KG1 (cell line): Measurements from ENCODE around the gene BTBD2.

Experiments
- DNase-seq: peaks from one replicate; lab custom pipeline; 2025; lab: John Stamatoyannopoulos, UW

Gene BTBD2

GRCh38 chr19:2015608-2015950 lies at the start of gene BTBD2:
Gene BTBD2 (minus strand): TSS chr19:2015714. CDS start chr19:2015703, 11 bp downstream.
- peak; percentile 5 for DNase-seq

- no peak for DNase-seq
Measured at GRCh38 chr19:2064788-2065524, 49.4 kb upstream of the BTBD2 start.

DNA sequence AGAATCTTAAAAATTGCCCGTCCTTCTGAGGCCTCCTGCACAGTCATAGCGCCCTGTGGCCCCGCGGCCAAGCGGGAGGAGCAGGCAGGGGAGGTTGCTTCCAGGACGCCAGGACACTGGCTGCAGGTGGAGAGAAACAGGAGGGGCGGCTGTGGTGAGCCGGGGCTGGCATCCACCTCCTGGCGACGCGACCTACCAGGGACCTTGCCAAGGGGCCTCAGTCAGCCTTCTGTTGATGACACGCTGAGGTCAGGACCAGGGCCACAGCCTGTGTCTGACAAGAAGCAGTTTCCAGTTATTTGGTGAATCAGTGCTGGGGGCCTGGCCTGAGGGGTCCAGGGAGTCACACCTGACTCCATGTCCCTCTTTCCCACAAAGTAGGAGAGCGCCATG lies 48.9 kb upstream of the BTBD2 start:
- no peak for DNase-seq

DNA sequence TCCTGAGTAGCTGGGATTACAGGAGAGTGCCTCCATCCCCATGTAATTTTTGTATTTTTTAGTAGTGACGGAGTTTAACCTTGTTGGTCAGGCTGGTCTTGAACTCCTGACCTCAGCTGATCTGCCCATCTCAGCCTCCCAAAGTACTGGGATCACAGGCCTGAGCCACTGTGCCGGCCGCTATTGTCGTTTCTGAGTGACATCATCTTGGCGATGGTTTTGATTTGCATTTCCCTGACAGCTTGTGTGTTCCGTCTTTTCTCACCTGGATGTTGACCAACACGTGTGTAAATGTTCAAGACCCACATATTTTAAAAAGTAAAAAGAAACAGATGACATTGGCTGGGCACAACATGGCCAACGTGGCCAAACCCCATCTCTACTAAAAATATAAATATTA lies 48.3 kb upstream of the BTBD2 start:
- DNase-seq, result no peak

GRCh38 chr19:2062770-2063169 lies 47.3 kb upstream of the BTBD2 start:
- no peak for DNase-seq

DNA sequence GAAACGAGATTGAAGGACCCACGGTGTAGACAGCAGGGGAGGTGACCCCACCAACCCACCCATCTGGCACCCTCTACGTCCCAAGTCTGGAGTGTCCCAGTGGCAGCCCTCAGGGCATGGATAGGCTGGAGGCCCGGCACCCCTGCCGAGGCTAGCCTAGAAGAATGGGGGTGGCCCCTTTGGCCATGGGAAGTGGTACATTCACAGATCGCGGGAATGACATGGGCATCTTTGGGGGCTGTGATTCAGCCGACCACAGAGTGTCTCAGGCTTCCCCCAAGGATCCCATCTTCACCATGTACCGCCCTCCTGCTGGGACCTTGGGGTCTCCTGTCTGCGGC lies 46.8 kb upstream of the BTBD2 start:
- DNase-seq, result no peak

- peak; percentile 99 for DNase-seq
Measured at GRCh38 chr19:2061495-2062388, 46.2 kb upstream of the BTBD2 start.

DNA sequence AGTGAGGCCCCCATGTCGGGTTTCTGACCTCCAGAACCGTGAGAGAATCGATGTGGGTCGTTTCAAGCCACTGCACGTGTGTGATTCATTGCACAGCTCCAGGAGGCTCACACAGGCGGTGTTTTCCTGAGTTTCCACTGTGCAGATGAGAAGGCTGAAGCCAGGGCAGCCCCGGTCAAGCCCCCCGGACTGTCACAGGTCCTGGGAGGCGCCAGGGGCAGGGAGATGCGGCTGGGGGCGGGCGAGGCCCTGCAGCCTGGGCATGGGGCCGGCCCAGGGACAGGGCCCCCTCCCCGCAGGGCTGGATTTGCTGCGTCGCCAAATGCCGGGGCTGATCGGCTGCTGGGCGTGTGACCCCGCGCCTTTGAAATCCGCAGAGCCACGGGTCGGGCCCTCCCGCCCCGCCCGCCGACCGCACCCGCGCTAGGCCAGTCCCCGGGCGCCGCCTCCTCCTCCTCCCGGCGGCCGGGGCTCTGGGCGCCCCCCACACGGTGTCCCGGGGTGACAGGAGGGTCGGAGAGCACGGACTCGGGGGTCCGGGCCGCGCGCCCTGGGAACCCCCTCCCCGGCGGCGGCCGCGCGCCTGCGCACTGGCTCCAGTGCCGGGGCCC lies 45.5 kb upstream of the BTBD2 start:
- no peak for DNase-seq

DNA sequence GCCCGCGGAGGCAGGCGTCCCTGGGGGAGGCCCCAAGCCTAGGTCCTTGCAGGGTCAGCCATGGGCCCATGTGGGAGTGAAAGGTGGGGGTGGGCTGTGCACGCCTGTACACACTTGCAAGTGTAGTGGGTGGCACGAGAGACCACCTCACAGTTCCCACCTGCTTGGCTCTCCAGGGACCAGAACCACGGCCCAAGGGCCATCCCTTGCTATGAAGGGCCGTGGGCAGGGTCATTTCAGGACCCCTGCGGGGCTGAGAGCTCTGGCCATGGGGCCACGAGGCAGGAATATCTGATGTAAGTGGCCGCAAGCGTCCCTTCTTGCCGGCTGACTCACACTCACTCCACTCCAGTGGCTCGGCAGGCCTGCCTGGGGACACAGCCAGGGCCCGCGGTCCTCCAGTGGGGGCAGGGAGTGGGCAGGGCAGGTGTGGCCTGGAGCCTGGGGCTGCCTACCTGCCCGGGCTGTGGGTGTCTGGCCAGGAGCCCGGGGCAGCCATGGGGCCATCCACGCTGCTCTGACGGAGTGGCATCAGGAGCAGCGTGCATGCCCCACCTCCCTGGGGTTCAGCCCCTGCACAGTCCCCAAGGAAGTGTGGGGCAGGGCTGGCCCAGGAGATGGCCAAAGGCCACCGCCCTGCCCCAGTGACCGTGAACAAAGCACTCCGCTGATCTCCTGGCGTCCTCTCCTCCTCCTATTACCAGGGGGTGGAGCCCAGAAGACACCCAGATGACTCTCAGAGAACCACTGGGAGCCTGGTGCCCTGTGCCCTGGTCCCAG lies 44.1 kb upstream of the BTBD2 start:
- DNase-seq, result no peak

- peak; percentile 6 for DNase-seq
Measured at GRCh38 chr19:2058570-2059421, 43.3 kb upstream of the BTBD2 start.

- no peak for DNase-seq
Measured at GRCh38 chr19:2057484-2058469, 42.3 kb upstream of the BTBD2 start.

DNA sequence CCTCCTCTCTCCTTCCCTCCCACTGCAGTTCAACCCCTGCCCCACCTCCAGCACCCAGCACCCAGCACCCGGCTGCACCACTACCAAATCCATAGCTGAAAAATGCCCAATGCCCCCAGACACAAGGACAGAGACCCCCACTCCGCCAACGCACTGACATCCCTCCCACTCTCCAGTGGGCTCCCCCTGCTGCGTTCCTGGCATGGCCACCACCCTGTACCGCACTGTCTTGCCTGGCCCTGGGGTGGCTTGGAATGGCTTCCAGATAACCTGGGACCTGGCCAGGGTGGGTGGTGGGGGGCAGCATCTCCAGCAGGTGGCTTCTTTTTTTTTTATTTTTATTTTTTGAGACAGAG lies 41.3 kb upstream of the BTBD2 start:
- no peak for DNase-seq

- DNase-seq, result no peak
Measured at GRCh38 chr19:2055931-2056836, 40.7 kb upstream of the BTBD2 start.

GRCh38 chr19:2054763-2055162 lies 39.2 kb upstream of the BTBD2 start:
- no peak for DNase-seq

GRCh38 chr19:2053601-2054389 lies 38.3 kb upstream of the BTBD2 start:
- DNase-seq, result no peak

GRCh38 chr19:2051773-2052704 lies 36.5 kb upstream of the BTBD2 start:
- no peak for DNase-seq
